Measurements from ENCODE around the gene CHRM2. TPM values are rescaled to one million over a fixed set of nuclear protein-coding genes. Genes with fewer than 3 reads are reported as not detected.

The CHRM2 gene
- total and polyA plus RNA-seq, 2 of the 8 experiments (the other 6 are each of a cell fraction or from before 2014, with no cell fraction given), result 0.17 to 0.32 TPM

DNA sequence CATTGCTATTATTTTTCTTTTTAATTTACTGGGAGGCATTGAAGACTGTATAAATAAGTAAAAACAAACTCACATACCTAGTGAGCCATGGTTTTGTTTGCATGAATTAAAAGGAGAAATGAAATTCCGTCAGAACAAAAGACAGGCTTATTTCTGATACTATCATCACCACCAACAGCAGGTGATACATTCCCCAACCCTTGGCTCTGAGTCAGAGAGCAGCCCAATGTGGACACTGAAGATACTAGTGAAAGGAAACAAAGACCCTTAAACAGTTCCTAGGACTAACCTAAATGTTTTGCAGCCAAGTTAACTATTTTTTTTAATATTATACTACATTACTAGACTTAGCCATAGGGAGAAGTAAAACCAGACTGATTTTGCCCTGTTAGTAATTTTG is 31.6 kb downstream of the CHRM2 start (continued):
- TF ChIP-seq CHD7 (IDR thresholded peaks at IDR 0.05; ENCODE audit: insufficient replicate concordance, low read length), result no peak
- no peak for TF ChIP-seq EP300 (IDR thresholded peaks at IDR 0.05; ENCODE audit: borderline replicate concordance in 1 of 2, low read depth in 2 of 2, low read length in 2 of 2)
- TF ChIP-seq CHD2 (IDR thresholded peaks at IDR 0.05; ENCODE audit: low read length), result no peak
- no peak for TF ChIP-seq SIN3A (conservative IDR thresholded peaks at IDR 0.05 in 1 of 2, IDR thresholded peaks at IDR 0.05 in 1 of 2; ENCODE audit: low read depth in 1 of 2, low read length in 2 of 2)
- TF ChIP-seq RAD21 (IDR thresholded peaks at IDR 0.05 in 1 of 2, conservative IDR thresholded peaks at IDR 0.05 in 1 of 2; ENCODE audit: low read depth in 2 of 2, low read length in 2 of 2), result no peak
- TF ChIP-seq JUN (IDR thresholded peaks at IDR 0.05; ENCODE audit: low read depth, low read length), result no peak
- TF ChIP-seq TAF7 (optimal IDR thresholded peaks at IDR 0.05; ENCODE audit: borderline replicate concordance, low read depth, low read length), result no peak
- no peak for TF ChIP-seq HDAC2 (IDR thresholded peaks at IDR 0.05; ENCODE audit: borderline replicate concordance in 1 of 2, low read depth in 2 of 2, low read length in 2 of 2)
- TF ChIP-seq TEAD4 (IDR thresholded peaks at IDR 0.05; ENCODE audit: low read depth, low read length), result no peak
- TF ChIP-seq PHF8 (conservative IDR thresholded peaks at IDR 0.05; ENCODE audit: low read depth, low read length), result no peak
- no peak for TF ChIP-seq TCF12 (IDR thresholded peaks at IDR 0.05; ENCODE audit: low read depth, low read length)

Data from H1 (cell line).